ENCODE measurements around the gene TNFRSF18.
A peak's percentile ranks its signal among the peaks of the same experiment; 100 is the strongest.

Gene TNFRSF18

DNA sequence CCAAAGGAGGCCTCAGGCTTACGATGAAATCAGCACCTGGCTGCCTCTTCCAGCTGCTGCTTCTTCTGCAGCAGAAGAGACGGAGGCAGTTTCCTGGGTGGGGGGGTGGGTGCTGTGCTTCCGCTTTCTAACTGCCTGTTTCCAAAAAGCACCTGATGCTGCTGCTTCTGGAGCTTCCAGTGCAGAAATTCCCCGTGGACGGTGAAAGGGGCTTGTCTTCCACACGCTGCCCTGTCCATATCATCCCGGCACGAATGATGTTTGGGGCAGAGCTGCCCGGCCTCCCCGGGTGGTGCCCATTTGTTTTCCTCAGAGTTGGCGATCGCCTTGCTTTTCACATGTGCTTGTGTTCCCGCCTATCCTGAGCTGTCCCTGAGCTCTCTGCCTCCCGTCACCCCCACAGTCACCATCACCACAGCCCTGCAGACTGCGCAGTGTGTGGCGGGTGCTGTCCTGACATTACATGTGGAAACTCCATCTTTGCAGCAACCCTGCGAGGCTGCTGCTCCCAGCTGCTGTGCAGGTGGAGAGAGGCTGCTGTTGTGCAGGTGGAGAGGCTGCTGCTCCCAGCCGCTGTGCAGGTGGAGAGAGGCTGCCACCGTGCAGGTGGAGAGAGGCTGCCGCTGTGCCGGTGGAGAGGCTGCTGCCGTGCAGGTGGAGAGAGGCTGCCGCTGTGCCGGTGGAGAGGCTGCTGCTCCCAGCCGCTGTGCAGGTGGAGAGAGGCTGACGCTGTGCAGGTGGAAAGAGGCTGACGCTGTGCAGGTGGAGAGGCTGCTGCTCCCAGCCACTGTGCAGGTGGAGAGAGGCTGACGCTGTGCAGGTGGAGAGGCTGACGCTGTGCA is 30.9 kb downstream of the TNFRSF18 start:
- DNase-seq = no peak

DNA sequence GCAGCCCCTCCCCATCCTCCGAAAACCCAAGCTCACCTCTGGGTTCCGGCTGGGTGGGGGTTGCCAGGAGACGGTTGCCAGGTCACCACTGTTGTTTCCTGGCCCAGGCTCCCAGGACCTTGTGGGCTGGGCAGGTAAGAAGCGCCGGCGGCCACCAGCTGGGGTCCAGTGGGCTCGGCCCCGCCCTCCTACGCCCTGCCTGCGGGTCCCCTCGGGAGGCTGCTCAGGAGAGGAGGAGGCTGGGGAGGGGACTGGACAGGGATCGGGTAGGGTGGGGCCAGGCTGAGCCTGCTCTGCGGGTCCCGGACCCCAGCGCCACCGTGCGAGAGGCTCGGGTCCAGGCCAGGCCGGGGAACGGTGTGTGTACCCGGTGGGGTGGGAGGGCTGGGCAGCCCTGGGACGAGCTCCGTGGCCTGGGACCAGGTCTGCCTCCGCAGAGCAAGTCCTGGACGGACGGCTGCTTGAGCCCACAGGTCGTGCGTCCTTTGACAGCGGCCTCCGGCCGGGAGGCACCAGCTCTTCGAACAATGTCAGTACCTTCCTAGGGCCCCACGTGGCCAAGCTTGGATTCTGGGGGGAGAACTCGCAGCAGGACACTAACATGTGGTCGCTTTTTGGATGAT is 32.5 kb downstream of the TNFRSF18 start, which contains the start of gene TTLL10:
TTLL10 (plus strand) TSS at position 88 of the 623 bp plus-strand sequence. CDS start 5,336 bp downstream, outside the sequence.
- peak; percentile 45 for DNase-seq

DNA sequence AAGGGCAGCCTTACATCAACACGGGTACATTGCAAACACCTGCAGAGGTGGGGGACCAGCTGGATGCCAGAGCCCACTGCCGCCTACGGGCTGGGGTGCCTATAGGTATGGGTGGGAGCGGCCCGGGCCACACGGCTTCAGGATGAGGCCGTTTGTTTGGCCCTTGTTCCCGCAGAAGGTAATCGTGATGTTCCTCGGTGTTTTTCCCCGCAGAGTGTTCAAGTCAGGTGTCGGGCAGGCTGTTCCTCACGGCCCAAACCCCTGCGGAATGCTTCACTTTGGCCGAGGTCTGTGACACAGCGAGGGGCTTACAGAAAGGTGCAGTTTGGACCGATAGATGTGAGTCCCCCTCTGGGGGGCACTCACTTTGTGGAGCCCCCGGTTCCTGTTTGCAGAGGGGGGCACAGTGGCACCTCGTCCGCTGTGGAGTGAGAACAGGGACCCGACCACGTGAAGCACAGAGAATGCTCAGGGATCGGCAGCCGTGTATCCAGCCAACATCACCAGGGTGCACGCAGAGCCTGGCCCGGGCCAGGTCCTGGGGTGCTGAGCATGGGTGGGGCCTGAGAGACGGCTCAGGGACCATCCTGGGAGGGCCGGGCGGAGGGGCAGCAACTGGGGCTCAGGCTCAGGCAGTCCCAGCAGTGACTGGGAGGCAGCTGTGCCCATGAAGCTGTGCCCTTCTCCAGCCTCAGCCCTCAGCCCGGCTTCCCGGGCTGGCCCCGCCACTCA is 33.2 kb downstream of the TNFRSF18 start:
- no peak for DNase-seq

DNA sequence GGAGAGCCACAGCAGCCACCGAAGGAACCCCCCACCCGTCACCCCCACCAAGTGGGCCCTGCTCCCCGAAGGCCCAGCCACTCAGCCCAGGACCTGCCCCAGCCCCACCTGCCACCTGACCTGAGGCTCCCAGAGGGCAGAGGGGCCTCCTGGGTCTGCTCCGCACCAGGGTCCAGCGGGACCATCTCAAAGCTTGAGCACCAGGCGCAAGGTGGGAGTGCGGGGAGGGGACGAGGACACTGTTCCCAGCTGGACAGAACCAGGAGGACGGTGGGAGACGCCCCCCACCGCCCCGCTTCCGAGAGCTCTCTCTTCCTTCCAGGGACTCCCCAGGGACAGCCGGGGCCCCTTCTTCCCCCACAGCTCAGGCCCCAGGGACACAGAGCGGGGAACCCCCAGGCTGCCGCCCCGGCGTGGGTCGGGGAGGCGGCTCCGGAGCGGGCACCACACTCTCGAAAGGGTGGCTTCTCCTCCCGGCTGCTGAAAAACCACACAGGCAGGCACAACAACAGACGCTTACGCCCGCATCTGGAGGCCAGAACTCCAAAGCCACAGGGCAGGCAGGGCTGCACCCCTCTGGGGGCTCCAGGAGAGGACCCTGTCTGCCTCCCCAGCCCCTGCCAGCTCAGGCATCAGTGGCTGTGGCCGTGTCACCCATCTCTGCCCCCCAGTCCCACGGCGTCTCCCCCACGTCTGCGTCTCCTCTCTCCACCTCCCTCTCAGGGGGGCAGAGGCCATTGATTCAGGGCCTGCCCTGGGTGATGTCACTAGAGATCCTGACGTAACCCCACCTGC is 34.6 kb downstream of the TNFRSF18 start:
- DNase-seq = peak; percentile 45

DNA sequence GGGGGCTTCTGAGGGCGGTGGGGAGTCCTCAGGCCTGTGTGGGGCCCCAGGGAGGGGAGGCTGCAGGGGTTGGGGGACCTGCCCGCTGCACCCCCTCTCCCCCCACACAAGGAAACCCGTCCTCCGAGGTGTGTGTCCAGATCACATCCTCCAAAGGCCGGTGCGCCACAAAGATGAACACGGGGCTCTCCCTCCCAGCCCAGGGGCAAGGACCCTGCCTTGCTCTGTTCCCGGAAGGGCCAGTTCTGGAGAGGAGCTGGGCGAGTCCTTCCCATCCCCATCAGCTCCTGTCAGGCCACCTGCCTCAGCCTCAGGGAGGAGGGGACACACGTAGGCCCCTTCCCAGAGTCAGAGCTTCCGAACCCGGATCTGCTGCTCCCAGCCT is 35.2 kb downstream of the TNFRSF18 start:
- DNase-seq = no peak

DNA sequence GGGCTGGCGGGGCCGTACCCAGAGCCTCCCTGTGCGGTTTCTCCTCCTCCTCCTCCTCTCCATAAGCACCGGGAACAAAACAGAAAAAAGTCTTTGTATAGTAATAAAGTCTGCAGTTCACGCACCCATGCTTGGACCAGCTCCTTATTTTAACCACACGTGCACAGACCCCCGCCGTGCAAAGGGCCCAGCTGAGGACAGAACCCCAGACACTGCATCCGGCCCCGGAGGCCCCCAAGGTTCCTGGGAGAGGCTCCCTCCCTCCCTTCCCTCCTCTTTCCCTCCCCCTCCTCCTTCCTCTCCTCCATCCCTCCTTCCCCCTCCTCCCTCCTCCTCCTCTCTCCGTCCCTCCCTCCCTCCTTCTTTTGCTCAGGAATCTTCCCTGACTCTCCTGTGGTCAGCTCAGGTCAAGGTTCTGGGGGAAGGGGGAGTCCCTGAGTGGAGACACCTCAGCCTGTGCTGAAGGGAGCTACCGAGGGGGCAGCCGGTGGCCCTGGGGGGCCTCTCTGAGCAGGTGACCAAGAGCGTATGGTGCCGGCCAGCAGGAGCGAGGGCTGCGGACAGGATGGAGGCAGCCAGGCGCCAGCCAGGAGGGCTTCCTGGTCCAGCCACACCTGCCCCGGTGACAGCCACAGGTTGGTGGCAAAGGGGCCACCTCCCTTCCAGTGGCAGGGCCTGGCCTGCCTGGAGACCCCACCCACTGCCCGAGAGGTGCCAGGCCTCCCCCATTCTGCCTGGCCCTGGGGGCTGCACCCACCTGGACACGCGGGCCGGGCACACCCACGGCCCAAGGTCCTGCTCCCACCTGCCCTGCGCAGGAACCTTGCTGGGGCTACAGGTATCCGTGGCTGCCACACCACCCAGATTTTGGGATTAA is 35.9 kb downstream of the TNFRSF18 start:
- no peak for DNase-seq

DNA sequence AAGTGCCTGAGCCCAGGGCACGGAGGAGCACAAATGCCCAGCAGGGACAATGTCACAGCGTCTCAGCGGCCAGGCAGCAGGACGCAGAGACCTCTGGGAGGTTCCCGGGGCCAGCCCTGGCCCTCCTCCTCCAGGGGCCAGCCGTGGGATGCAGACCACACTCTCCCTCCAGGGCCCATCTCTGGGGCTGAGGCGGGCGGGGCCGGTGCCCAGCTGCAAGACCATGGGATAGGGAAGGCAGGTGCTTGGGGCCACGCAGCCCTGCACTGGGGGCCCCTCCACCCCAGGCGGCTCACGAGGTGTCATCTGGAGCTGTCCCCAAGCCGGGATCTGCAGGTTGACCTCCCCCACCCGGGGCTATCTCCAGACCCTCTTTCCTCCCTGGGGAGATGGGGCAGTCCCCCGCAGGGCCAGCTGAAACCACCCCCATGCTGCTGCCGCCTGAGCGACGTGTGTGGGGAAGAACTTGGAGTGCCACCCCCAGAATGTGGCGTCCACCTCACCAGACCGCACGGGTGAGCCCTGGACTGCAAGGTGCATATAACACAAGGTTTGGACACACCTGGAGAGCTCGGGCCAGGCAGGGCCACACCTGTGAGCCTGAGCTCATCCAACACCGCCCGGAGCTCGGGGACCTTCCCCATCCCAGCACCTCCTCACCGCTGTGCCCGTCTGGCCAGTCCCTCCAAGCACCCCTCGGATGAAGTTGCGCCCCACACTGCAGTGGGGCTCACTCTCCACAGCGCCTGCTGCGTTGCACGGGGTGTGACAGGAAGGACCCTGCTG is 36.8 kb downstream of the TNFRSF18 start:
- DNase-seq = no peak

DNA sequence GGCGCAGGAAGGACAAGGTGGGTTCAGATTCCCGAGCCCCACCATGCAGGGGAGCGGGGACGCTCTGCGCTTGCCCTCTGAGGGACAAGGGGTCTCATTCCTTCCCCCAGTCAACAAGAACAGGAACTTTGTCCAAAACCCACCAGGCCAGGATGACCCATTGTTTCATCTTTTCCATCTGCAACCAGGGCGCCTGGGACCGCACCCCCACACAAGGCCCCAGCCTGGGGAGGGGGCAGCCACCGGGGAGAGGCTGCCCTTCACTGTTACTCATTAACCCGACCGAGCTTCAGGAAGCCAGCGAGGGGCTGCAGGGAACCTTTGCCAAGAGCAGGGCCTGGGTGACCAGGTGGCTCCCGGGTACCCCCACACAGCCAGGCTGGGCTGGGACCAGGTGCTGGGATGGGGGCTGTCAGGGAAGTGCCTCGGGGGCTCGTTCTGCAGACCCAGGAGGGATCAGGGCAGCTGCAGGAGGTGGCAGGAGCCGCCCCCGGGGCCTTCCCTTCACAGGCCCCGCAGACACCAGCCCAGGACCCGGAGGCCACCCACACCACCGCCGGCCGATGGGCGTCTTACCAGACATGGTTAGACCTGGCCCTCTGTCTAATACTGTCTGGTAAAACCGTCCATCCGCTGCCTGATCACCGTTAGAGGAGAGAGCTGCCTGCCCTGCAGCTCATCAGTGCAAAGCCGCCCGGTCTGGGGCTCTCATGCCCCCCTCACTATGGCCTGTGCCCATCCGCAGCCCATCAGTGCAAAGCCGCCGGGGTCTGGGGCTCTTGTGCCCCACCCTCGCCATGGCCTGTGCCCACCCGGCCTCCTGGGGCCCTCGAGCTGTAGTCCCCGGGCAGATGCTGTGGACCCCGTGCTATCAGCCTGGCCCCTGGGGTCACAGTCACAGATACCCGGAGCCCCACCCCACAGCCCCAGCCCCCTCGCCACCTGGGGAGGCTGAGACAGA is 37.7 kb downstream of the TNFRSF18 start:
- no peak for DNase-seq

DNA sequence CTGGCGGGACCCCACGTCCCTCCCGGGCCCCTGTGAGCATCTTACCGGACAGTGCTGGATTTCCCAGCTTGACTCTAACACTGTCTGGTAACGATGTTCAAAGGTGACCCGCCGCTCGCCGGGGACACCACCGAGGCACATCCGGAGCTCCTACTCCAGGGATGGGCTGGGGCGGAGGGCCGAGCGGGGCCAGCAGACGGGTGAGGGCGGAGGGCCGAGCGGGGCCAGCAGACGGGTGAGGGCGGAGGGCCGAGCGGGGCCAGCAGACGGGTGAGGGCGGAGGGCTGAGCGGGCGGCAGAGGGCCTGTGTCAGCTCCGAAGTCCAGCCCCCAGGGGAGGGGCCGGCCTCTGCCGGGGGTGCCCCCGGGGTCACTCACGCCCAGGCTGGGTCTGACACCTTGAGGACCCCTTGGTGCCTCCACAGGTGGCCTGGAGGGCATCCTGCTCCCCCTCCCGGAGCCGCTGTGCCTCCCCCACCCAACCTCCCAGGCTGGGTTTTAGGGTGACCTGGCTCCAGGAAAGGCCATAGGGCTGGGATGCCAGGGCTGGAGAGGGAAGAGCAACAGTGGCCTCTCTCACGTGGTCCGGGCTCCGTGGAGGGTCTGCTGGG is 38.4 kb downstream of the TNFRSF18 start:
- DNase-seq = no peak

DNA sequence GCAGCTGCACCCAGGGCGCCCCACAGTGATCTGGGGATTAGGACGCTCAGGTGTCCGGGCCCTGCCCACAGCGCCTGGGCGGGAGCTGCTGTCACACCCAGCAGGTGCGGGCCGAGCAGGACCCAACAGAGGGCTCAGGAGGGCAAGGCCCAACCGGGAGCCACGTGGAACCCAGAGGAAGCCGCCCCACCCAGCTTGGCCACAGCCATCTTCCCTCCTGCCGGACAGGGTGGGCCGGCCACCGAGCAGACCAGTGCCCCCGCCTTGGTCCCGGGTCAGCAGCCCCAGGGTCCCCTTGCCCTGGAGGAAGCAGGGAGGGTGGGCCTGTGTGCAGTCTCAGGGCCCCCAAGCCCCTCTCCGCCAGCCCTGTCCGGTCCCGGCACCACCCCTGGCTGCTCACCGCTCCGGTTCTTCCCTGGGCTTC is 39.0 kb downstream of the TNFRSF18 start:
- DNase-seq = no peak

DNA sequence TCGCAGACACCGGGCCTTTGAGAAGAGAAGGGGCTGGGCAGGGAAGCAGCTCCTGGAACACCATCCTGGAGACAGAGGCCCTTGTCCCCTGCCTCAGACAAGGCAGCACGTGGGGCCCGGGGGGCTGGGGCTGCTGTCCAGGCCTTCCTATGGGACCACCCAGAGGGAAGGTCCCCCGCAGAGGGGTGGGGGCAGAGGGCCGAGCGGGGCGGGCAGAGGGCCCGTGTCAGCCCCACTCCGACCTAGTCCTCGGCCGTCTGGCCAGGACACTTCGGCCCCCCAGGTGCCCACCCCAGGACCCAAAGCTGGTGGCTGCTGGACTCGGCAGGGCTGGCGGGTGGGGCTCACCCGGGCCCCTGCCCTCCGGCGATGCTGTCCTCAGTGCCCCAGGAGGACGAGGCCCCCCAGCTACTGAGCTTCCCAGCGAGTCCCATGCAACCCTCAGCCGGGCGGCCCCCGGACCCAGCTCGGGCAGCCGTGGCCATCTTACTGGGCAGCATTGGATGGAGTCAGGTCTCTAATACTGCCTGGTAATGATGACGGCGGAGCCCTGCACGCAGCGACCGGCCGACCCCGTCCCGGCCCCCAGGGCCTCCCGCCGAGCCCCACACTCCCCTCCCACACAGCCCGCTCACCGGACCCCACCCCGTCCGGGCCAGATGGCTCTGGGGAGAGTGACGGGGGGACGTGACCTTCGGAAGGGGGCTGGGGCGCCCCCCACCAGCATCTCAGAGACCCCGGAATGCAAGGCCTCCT is 39.6 kb downstream of the TNFRSF18 start:
- no peak for DNase-seq

DNA sequence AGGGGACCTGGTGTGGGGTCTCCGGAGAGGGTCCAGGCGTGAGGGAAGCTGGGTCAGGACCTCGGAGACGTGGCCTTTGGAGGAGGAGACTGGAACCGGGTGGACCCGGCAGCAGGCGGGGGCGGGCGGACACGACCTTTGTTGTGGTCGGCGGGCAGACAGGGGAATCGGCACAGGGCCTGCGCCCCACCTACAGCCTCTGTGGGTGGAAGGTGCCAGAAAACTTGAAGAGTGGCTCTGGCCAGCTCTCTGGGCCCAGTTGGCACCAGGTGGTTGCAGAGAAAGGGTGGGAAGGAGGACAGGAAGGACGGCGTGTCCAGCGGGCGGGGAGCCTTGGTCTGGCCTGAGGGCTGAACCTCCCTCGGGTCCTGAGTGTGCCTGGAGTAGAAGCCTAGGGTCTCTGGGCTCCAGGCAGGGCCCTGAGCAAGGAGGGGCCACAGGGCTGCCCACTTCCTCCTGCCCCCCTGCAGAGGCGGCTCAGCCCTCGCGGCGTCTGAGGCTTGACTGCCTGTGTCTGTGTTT is 40.4 kb downstream of the TNFRSF18 start:
- DNase-seq = no peak

DNA sequence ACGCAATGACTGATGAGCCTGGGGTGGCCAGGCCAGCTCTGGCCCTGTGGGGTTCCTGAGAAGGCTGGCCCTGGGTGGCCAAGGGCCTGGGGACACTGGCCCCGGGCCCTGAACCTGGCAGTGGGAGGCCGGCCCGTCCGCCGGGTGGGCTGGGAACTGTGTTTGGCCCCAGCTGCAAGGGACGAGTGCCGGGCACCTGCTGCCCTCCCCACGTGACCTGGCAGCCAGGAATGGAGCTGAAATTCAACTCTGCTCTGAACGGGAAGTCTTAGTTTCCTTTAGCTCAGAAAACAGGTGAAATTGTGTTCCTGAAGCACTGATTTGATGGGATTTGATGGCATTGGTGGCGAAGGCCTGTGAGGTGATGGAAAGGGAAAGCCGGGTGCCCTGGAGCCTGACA is 40.9 kb downstream of the TNFRSF18 start:
- no peak for DNase-seq

DNA sequence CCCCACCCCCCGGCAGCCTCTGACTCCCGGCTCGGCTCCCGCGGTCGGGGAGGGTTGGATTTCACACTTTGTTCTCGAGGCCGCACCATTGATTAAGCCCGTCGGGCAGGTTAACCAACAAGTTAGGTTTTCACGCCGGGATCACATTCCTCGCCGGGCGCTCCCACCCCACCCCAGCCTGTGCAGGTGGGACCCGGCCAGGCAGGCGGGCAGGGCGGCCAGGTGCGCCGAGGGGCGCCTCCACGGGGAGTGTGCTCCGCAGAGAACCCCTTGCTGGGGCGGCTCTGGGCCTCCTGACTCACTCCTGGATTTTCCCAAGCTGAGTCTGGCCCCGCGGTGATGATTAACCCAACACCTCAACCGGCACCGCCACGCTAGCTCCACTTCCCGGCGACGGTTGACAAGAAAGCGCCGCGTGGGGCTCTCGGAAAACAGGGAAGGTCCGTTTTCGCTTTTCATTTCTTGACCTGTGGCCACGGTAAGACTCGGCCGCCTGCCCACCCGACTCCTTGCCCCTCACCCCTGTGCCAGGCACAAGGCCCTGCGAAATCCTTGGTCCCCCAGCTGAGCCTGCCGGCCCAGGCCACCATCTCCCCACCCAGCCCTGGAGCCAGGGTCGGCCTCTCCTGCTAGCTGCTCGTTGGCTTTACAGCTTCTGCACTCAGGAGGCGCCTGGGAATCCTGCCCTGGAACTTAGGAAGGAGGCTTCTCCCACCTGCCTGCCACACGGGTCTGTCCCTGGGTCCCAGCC is 41.5 kb downstream of the TNFRSF18 start:
- DNase-seq = no peak

DNA sequence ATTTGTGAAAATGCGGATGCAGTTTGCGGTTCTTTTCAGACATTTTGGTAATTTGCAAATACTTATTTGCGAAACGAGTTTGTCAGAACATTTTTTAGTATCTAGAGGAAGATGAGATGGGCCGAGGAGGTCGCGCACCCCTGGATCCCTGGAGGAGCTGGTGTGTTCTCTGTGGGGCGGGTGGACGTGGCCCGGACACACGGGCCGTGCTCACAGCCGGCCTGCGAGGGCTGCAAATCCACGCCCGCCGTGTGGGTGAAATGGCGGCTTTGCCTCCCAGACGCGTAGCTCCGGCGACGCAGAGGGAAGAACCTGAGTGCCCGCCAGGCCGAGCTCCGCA is 42.1 kb downstream of the TNFRSF18 start:
- DNase-seq = no peak

DNA sequence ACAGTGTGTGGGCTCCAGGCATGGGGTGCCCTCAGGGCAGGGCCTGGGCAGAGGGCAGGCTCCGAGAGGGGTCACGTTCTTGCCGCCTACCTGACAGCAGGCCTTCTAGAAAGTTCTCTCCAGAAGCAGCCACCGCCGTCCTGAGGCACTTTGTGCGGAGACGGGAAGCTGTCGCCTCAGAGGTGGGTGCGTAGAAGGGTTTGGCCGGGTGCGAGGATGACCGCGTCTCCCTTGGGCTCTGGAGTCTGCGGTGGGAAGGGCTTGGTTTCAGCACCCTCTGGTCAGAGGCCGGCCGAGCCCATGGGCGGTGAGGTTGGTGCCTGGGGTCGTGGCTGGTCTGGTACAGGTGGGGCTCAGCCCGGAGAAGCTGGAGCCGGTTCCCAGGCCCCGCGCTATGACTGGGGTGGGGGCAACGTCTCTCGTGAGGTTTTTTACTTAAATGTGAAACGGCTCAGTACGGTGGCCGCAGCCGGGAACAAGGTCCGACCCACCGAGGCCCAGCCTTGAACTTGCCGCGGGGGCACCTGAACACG is 42.8 kb downstream of the TNFRSF18 start:
- no peak for DNase-seq

All from activated CD8-positive, alpha-beta memory T cell treated with anti-CD3 and anti-CD28 coated beads, Interleukin-2, amount 50 U/mL, for 4 hours (primary cell).